B cell (primary cell): ENCODE results near the gene CD300H. TPM values are rescaled to one million over a fixed set of nuclear protein-coding genes. Genes with fewer than 3 reads are reported as not detected.
"Not testable (repeated sequence)": the region's sequence is repeated elsewhere in the genome, so short reads cannot be mapped to it uniquely, and the experiment has no call there.

Source experiments
- ATAC-seq: fragments of 200-7000 bp; cut with Tn5 transposase; one replicate; pipeline ENCODE4 v1.10.0; 2021; ENCODE audit warnings: low read depth, mild to moderate bottlenecking, moderate number of reproducible peaks, moderate library complexity
- CTCF ChIA-PET: fragments of 350-600 bp; sonication (Branson Sonifier 250); formaldehyde crosslinking; loops from one replicate; lab custom pipeline; 2021; ENCODE audit warnings: antibody characterized with exemption, inconsistent platforms; lab: Charles Lee
- POLR2A ChIA-PET: fragments of 350-600 bp; sonication (Branson Sonifier 250); formaldehyde crosslinking; loops from one replicate; lab custom pipeline; 2021; ENCODE audit warnings: antibody characterized with exemption; lab: Charles Lee
- DNase-seq: peaks from one replicate; pipeline ENCODE4 v3.0.0; 2013
- H2AFZ ChIP-seq: 2 replicates; pipeline ENCODE4 v1.6.1; 2012; ENCODE audit warnings: mild to moderate bottlenecking, low read depth, low read length; ENCODE audit not compliant: insufficient read depth, poor library complexity, severe bottlenecking
- H3K27ac ChIP-seq, 2 donors: 1 replicate in 1 of 2; 2 replicates in 1 of 2; pipeline ENCODE4 v1.5.1; 2012 to 2013; ENCODE audit warnings: low read length in 2 of 2, mild to moderate bottlenecking in 2 of 2, moderate library complexity in 1 of 2
- H3K27me3 ChIP-seq, 4 experiments: fragments of 200-600 bp in 1 of 4; sonication (generic) in 1 of 4; replicated peaks in 1 of 4; 1 replicate in 2 of 4; 2 replicates in 2 of 4; pipeline versions ENCODE4 v1.6.1 to v1.7.0; 2013 to 2016; ENCODE audit warnings: low read length in 3 of 4, mild to moderate bottlenecking in 2 of 4, mixed read lengths in 1 of 4, moderate library complexity in 1 of 4; ENCODE audit not compliant: insufficient read depth in 4 of 4, control insufficient read depth in 3 of 4; ENCODE audit errors: control extremely low read depth in 1 of 4
- H3K36me3 ChIP-seq, 2 experiments: replicated peaks in 1 of 2; 1 replicate in 1 of 2; 2 replicates in 1 of 2; pipeline versions ENCODE4 v1.6.1 to v1.7.1; 2013; ENCODE audit warnings: low read length in 1 of 2; ENCODE audit not compliant: insufficient read depth in 2 of 2, control insufficient read depth in 1 of 2; ENCODE audit errors: control extremely low read depth in 1 of 2, extremely low read depth in 1 of 2
- H3K4me1 ChIP-seq, 2 donors: fragments of 200-600 bp in 1 of 2; sonication (generic) in 1 of 2; 1 replicate in 1 of 2; 2 replicates in 1 of 2; pipeline versions ENCODE4 v1.5.1 to v1.6.1; 2013 to 2017; ENCODE audit warnings: low read length in 2 of 2; ENCODE audit not compliant: control insufficient read depth in 2 of 2, insufficient read depth in 2 of 2
- H3K4me2 ChIP-seq: replicated peaks from 2 replicates; pipeline ENCODE3; 2012; ENCODE audit warnings: mild to moderate bottlenecking, low read depth, low read length; ENCODE audit not compliant: poor library complexity, severe bottlenecking
- H3K4me3 ChIP-seq, 5 experiments: fragments of 200-600 bp in 1 of 5; sonication (generic) in 1 of 5; 1 replicate in 3 of 5; 2 replicates in 2 of 5; pipeline versions ENCODE4 v1.5.1 to v1.7.0; 2011 to 2016; ENCODE audit warnings: low read length in 4 of 5, mild to moderate bottlenecking in 4 of 5, low read depth in 2 of 5, control low read depth in 1 of 5, moderate library complexity in 1 of 5; ENCODE audit not compliant: insufficient read depth in 1 of 5; ENCODE audit errors: control extremely low read depth in 1 of 5, extremely low read depth in 1 of 5
- H3K79me2 ChIP-seq: fragments of 200-600 bp; sonication (generic); one replicate; pipeline ENCODE4 v1.6.0; 2016; ENCODE audit warnings: low read length; ENCODE audit not compliant: control insufficient read depth, insufficient read depth
- H3K9ac ChIP-seq: fragments of 200-600 bp; sonication (generic); 2 replicates; pipeline ENCODE4 v1.6.1; 2017; ENCODE audit warnings: mild to moderate bottlenecking, low read length, moderate library complexity
- H3K9me3 ChIP-seq, 3 donors: one replicate each; pipeline versions ENCODE4 v1.6.1 to v1.7.1; 2013; ENCODE audit warnings: low read length in 2 of 3; ENCODE audit not compliant: control insufficient read depth in 2 of 3, insufficient read depth in 1 of 3; ENCODE audit errors: control extremely low read depth in 1 of 3
- H4K20me1 ChIP-seq: 2 replicates; pipeline ENCODE4 v1.6.0; 2012; ENCODE audit warnings: mild to moderate bottlenecking, low read length; ENCODE audit not compliant: insufficient read depth, control insufficient read depth, poor library complexity, severe bottlenecking
- H3K27ac Mint-ChIP-seq: one replicate; pipeline ENCODE4 v1.8.0; 2021; ENCODE audit warnings: mixed read lengths
- H3K27me3 Mint-ChIP-seq: one replicate; pipeline ENCODE4 v1.8.0; 2021; ENCODE audit warnings: mixed read lengths
- H3K4me1 Mint-ChIP-seq: one replicate; pipeline ENCODE4 v1.8.0; 2021; ENCODE audit warnings: mixed read lengths
- H3K4me3 Mint-ChIP-seq: one replicate; pipeline ENCODE4 v1.8.0; 2021; ENCODE audit warnings: mixed read lengths
- H3K9me3 Mint-ChIP-seq: one replicate; pipeline ENCODE4 v1.8.0; 2022; ENCODE audit warnings: mixed read lengths; ENCODE audit not compliant: insufficient read depth
- CTCF ChIP-seq: fragments of 200-600 bp; IDR thresholded peaks from one replicate; pipeline ENCODE4 v1.8.0; 2022; ENCODE audit warnings: antibody characterized with exemption, mild to moderate bottlenecking
- EZH2 ChIP-seq: IDR thresholded peaks from 2 replicates; pipeline ENCODE4 v1.6.1; 2012; ENCODE audit warnings: borderline replicate concordance, low read depth, mild to moderate bottlenecking, moderate library complexity, low read length; ENCODE audit not compliant: insufficient read depth, poor library complexity, severe bottlenecking
- WGBS: methylation state at CpG from one replicate; pipeline ENCODE4 v1.1.5; 2013; ENCODE audit warnings: missing lambda C conversion rate; ENCODE audit not compliant: insufficient coverage; 5-methylcytosine and 5-hydroxymethylcytosine counted together
- intact Hi-C: fragments of 100-400 bp; cut with micrococcal nuclease; formaldehyde crosslinking; loops from one replicate; pipeline ENCODE4 v1.10.0; 2022
- polyA plus RNA-seq: library from polyadenylated mRNA; depleted of rRNA; stranded (reverse); fragments of >200 nt; gene quantifications from 2 replicates; pipeline ENCODE4 v1.2.3, GENCODE V29; 2012
- total RNA-seq, 2 donors: library from RNA; stranded (reverse); fragments of 120-200 nt in 1 of 2; gene quantifications; 1 replicate in 1 of 2; 2 replicates in 1 of 2; pipeline versions ENCODE4 v1.2.3 to v1.2.4, GENCODE V29; 2013 to 2022

Gene CD300H
- total and polyA plus RNA-seq, 2 donors (not counting 1 experiment from before 2014, with no cell fraction given), result 0.58 TPM; not detected in 1

- ATAC-seq (no peak), DNase-seq (no peak)
- H3K4me3 ChIP-seq, result no peak overlapping the region
- H3K9me3 ChIP-seq, result peaks cover 0 to 9% (median 8%) of the 10 kb centered on the region in 3 donors
- H4K20me1 ChIP-seq, result no peaks in the 10 kb centered on the region
- TF ChIP-seq CTCF (no peak), EZH2 (no peak)
- Mint-ChIP-seq H3K4me1 (peaks cover 27% of the 10 kb centered on the region), H3K27me3 (peaks cover 19% of the 10 kb centered on the region), H3K27ac (peak overlapping the region; percentile 66), H3K4me3 (peak overlapping the region; percentile 4), H3K9me3 (no peaks in the 10 kb centered on the region)
- no peaks in the 10 kb centered on the region for H3K79me2 ChIP-seq
- H3K27me3 ChIP-seq, result no peaks in the 10 kb centered on the region
- H3K4me2 ChIP-seq, result peak overlapping the region; percentile 34
- peaks cover 36 to 54% of the 10 kb centered on the region in 2 donors for H3K4me1 ChIP-seq
- intact Hi-C loops, result no loop called here
- H3K36me3 ChIP-seq, result no peaks in the 10 kb centered on the region
- peak overlapping the region; percentile 47 to 79 for H3K27ac ChIP-seq
- no peak overlapping the region for H3K9ac ChIP-seq
- H2AFZ ChIP-seq, result no peak overlapping the region
- ChIA-PET POLR2A (no interaction called here), CTCF (no interaction called here)
- 50% methylated on average over 2 of the region's 6 CpGs for WGBS
Observed at GRCh38 chr17:74558882-74559519, 8.3 kb downstream of the CD300H start.

- H2AFZ ChIP-seq, POLR2A ChIA-PET, H4K20me1 ChIP-seq, intact Hi-C loops, H3K9ac ChIP-seq, H3K9me3 Mint-ChIP-seq, ATAC-seq, H3K9me3 ChIP-seq, H3K36me3 ChIP-seq, H3K4me3 ChIP-seq, CTCF ChIA-PET, H3K79me2 ChIP-seq, H3K27me3 ChIP-seq: not testable (repeated sequence)
- peak; percentile 47 for DNase-seq
- H3K4me1 Mint-ChIP-seq, result peaks cover 27% of the 10 kb centered on the region
- Histone ChIP-seq H3K4me1 (peaks cover 36 to 54% of the 10 kb centered on the region in 2 donors), H3K27ac (peak overlapping the region; percentile 47 to 79), H3K4me2 (peak overlapping the region; percentile 34)
- WGBS, result 73% methylated on average over 4 of the region's 4 CpGs
- peak overlapping the region; percentile 66 for H3K27ac Mint-ChIP-seq
- peaks cover 15% of the 10 kb centered on the region for H3K27me3 Mint-ChIP-seq
- H3K4me3 Mint-ChIP-seq, result peak overlapping the region; percentile 44
Observed at GRCh38 chr17:74558402-74558801, 8.9 kb downstream of the CD300H start.
